GM12875 (cell line): ENCODE results near the gene CNTNAP5.

ENCODE experiments used
- H3K4me3 ChIP-seq: one replicate; pipeline ENCODE4 v1.5.1; 2011; ENCODE audit warnings: low read depth, low read length, control low read depth
- CTCF ChIP-seq: IDR thresholded peaks from 2 replicates; pipeline ENCODE4 v1.5.1; 2011; ENCODE audit warnings: low read depth, mild to moderate bottlenecking, control low read depth, inconsistent platforms, low read length, moderate library complexity, borderline replicate concordance; ENCODE audit not compliant: insufficient read depth

Gene CNTNAP5

GRCh38 chr2:124689348-124689747 is 664.3 kb downstream of the CNTNAP5 start:
- no peak overlapping the region for H3K4me3 ChIP-seq
- TF ChIP-seq CTCF, result no peak

DNA sequence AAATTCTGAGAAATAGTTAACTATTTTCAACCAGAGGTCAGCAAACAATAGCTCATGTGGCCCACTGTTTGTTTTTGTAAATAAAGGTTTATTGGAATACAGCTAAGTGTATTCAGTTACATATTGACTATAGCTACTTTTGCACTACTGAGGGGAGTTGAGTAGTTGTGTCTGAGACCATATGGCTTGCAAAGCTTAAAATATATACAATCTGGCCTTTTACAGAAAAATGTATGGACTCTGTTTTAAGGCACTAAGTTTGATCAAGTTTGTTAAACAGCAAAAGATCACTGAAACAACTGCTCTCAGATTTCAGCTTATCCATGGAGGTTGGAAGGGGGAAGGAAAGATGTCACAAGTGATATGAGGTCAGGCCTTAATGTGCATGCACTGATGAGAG is 667.1 kb downstream of the CNTNAP5 start:
- no peak for TF ChIP-seq CTCF
- no peak overlapping the region for H3K4me3 ChIP-seq

- TF ChIP-seq CTCF, result no peak
- no peak overlapping the region for H3K4me3 ChIP-seq
Observed at GRCh38 chr2:124692707-124693106, 667.6 kb downstream of the CNTNAP5 start.

DNA sequence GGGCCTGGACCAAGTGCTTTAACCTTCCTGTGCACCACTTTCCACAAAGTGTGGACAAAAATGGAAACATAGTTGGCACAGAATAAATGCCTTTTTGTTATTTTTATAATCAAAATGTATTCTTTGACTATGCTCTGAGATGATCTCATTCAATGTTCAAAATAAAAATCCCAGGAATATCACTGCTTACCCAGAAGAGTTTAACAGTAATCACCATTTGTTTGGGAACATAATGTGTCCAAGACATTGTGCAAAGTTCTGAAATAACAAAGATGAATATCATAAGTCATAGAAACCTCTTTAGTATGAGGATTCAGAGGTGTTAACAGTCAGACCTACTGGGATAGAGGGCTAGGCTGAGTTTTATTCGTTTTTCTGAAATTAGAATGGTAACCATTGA is 668.1 kb downstream of the CNTNAP5 start:
- no peak overlapping the region for H3K4me3 ChIP-seq
- TF ChIP-seq CTCF, result no peak

DNA sequence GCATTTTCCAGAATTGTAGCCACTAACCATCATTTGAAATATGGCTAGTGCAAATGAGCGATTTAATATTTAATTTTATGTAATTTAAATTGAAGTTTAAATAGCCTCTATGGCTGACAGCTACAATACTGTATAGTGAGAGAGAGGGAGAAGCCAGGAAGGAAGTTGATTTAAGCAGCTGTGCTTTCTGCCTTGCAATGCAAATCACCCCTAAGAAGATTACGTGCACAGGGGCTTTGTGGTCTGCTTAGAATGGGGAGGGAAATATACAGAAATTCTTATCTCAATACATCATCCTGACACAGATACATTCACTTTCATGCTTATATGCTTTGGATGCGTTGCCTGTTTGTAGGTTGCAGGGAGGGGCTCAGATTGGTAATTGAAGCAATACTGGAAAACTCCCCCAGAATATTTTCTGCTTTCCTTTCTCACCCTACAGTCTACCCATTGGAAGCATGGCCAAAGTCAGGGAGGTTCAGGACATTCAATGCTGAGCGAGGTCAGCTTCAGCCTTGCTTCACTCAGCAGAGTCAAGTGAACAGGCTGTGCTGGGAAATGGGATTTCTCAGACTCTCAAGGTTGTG is 674.0 kb downstream of the CNTNAP5 start:
- no peak overlapping the region for H3K4me3 ChIP-seq
- no peak for TF ChIP-seq CTCF

GRCh38 chr2:124702777-124703176 is 677.7 kb downstream of the CNTNAP5 start:
- H3K4me3 ChIP-seq, result no peak overlapping the region
- no peak for TF ChIP-seq CTCF

DNA sequence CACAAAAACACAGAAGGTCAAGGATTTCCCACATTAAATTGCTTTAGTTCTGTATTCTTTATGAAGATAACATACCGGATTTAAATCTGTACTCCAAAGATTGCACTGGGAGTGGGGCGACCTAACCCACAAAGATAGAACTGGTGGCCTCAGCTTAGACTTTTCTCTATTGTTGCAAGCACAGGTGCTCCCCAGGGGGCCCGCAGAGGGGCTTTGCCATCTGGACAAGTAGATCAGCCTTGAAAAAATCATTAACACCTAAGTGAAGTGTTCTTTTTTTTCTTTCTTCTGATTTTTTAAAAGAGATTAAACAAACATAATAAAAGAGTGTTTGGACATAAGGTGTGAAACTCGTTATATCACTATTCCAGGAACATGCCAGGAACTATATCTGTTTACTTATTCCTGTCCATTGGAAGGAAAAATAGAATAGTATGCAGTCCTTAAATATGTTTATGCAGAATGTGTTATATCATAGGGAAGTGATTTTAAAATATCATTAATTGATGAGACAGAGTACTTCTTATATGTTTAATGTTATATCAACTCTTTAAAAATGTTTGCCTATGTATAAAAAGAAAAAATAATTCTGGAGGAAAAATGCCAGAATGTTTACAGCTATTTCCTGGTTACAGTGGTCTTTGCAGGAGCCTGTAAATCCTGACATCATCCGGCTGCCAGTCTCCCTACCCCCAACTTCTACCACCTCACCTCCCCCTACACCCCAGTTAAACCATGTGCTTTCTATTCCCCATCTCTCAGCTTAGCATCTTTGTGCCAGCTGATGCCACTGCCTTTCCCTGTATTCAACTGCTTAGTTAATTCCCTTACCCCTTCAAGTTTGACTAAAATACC is 679.2 kb downstream of the CNTNAP5 start:
- TF ChIP-seq CTCF, result no peak
- no peak overlapping the region for H3K4me3 ChIP-seq
